Colonic mucosa (tissue), 4 donors: ENCODE data around the gene CCDC50. TPM values are rescaled to one million over a fixed set of nuclear protein-coding genes. Genes with fewer than 3 reads are reported as not detected.

Experiments used
- DNase-seq: peaks from one replicate; pipeline ENCODE4 v3.0.0-alpha.2; 2020
- H3K27ac ChIP-seq: fragments of 200-600 bp; one replicate; pipeline ENCODE4 v1.8.0; 2021
- H3K27me3 ChIP-seq: fragments of 200-600 bp; one replicate; pipeline ENCODE4 v1.8.0; 2021
- H3K36me3 ChIP-seq: fragments of 200-600 bp; one replicate; pipeline ENCODE4 v1.8.0; 2021
- H3K4me1 ChIP-seq: fragments of 200-600 bp; one replicate; pipeline ENCODE4 v1.8.0; 2021; ENCODE audit warnings: mild to moderate bottlenecking
- H3K4me3 ChIP-seq: fragments of 200-600 bp; one replicate; pipeline ENCODE4 v1.8.0; 2021
- H3K9ac ChIP-seq, 2 donors: one replicate each; pipeline ENCODE4 v1.7.0; 2013; ENCODE audit warnings: control low read depth in 2 of 2, low read depth in 2 of 2, low read length in 2 of 2
- H3K9me3 ChIP-seq: fragments of 200-600 bp; one replicate; pipeline ENCODE4 v1.8.0; 2021
- intact Hi-C: fragments of 100-400 bp; cut with DNase I; formaldehyde crosslinking; loops from one replicate; pipeline ENCODE4 v1.14.1; 2022
- total RNA-seq, 2 donors: library from RNA; stranded (reverse); fragmentation: NEBNext Ultra II Directional in 1 of 2; extraction: Animal tissue kit (Norgen Biotek cat#: 25700) in 1 of 2; gene quantifications; one replicate each; pipeline ENCODE4 v1.2.1, GENCODE V29; 2021
- TF ChIP-seq, protein P1 (sequence below): fragments of 200-600 bp; IDR thresholded peaks from one replicate; pipeline ENCODE4 v1.8.0; 2022; ENCODE audit warnings: antibody characterized with exemption, mild to moderate bottlenecking
- donor health status: healthy.
- donor health status: DM: no; HTN: no; CAD: no.
- donor health status: DM: no; HTN: no; CAD: no.

The CCDC50 gene
- total RNA-seq, 2 donors from 2014 or later = 33.4 to 53.3 TPM

DNA sequence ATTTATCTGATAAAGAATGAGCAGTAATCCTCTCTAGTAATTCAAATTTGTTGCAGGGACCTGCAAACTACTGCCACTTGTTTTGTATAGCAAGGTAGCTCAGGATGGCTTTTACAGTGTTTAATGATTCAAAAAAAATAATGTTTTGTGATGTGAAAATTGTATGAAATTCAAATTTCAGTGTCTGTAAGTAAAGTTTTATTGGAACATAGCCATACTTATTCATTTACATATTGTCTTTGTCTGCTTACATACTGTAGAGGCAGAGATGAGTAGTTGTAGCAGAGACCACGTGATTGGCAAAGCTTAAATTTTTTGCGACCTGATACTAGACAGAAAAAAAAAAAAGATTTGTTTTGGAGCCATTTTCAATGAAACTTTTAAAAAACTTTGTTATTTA is 7.6 kb downstream of the CCDC50 start:
- H3K9ac ChIP-seq = no peak overlapping the region
- intact Hi-C loops = no loop called here
- DNase-seq = no peak
- H3K4me1 ChIP-seq = no peaks in the 10 kb centered on the region
- no peaks in the 10 kb centered on the region for H3K36me3 ChIP-seq
- H3K9me3 ChIP-seq = no peaks in the 10 kb centered on the region
- H3K4me3 ChIP-seq = no peak overlapping the region
- TF ChIP-seq, protein P1, sequence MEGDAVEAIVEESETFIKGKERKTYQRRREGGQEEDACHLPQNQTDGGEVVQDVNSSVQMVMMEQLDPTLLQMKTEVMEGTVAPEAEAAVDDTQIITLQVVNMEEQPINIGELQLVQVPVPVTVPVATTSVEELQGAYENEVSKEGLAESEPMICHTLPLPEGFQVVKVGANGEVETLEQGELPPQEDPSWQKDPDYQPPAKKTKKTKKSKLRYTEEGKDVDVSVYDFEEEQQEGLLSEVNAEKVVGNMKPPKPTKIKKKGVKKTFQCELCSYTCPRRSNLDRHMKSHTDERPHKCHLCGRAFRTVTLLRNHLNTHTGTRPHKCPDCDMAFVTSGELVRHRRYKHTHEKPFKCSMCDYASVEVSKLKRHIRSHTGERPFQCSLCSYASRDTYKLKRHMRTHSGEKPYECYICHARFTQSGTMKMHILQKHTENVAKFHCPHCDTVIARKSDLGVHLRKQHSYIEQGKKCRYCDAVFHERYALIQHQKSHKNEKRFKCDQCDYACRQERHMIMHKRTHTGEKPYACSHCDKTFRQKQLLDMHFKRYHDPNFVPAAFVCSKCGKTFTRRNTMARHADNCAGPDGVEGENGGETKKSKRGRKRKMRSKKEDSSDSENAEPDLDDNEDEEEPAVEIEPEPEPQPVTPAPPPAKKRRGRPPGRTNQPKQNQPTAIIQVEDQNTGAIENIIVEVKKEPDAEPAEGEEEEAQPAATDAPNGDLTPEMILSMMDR = no peak
- no peaks in the 10 kb centered on the region for H3K27me3 ChIP-seq
- H3K27ac ChIP-seq = no peak overlapping the region

DNA sequence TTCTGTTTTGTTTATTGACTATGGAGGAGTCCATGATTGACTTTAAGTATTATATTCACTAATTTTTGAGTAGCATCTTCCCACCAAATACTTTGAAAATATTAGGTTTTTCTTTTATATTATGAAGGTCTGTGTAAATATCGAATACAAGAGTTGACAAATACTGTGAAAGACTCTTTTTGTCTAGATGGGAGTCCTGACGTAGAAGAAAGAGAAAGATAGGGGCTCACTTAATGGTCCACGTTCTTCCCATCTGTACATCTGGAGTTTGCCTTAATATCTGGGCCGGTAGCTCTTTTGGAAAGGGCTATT is 8.9 kb downstream of the CCDC50 start:
- Histone ChIP-seq H3K4me3 (no peak overlapping the region), H3K36me3 (no peaks in the 10 kb centered on the region), H3K9ac (no peak overlapping the region), H3K4me1 (no peaks in the 10 kb centered on the region), H3K27me3 (no peaks in the 10 kb centered on the region), H3K27ac (no peak overlapping the region), H3K9me3 (no peaks in the 10 kb centered on the region)
- TF ChIP-seq, protein P1 = no peak
- intact Hi-C loops = no loop called here
- no peak for DNase-seq

DNA sequence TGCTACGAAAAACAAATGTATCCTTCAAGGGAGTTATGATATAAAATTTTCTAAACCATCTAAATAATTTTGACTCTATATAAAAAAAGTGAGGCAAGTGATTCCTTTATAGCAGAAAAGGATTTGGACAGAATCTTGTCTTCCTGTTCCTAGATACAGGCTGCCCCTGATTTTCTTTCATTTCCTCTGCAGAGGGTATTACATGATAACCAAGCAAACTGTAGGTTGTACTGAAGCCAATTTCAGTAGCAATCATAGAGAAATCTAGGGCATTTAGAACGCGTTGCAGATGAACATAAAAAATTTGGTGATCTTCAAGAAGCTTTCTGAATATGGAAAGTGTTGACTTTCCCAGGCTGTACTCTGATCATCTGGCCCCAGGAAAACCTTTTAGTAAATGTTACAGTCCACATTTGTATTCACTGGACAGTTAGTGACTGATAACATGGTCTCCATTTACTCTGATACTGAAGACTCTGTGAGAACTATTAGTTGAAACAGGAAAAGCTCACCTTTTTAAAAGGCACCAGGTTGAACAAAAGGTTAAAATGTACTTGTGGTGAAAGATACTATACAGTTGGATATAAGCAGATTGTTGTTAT is 10.2 kb downstream of the CCDC50 start:
- Histone ChIP-seq H3K27me3 (no peaks in the 10 kb centered on the region), H3K9me3 (no peaks in the 10 kb centered on the region), H3K4me1 (no peaks in the 10 kb centered on the region), H3K36me3 (no peaks in the 10 kb centered on the region), H3K4me3 (no peak overlapping the region), H3K9ac (no peak overlapping the region), H3K27ac (no peak overlapping the region)
- DNase-seq = no peak
- intact Hi-C loops = no loop called here
- TF ChIP-seq, protein P1 = no peak

DNA sequence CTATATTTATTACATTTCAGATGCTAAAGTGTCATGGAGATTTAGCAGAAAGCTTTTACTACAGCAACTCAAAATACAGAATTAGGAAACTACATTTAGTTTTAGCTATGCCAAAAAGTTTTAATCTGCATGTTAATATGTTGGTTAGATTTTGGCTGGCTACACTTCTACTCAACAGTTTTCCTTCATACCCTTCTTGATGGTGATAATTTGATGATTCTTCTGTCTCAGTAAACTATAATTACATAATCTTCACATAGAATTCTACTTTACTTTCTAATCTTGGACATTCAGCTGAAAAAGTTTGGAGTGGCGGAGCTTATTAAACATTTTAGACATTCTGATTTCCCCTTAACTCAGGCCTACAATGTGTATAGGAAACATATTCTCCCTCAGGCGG is 11.2 kb downstream of the CCDC50 start:
- no peaks in the 10 kb centered on the region for H3K36me3 ChIP-seq
- intact Hi-C loops = no loop called here
- DNase-seq = no peak
- no peaks in the 10 kb centered on the region for H3K9me3 ChIP-seq
- H3K4me3 ChIP-seq = no peak overlapping the region
- no peak overlapping the region for H3K9ac ChIP-seq
- no peaks in the 10 kb centered on the region for H3K27me3 ChIP-seq
- TF ChIP-seq, protein P1 = no peak
- H3K27ac ChIP-seq = no peak overlapping the region
- no peaks in the 10 kb centered on the region for H3K4me1 ChIP-seq

DNA sequence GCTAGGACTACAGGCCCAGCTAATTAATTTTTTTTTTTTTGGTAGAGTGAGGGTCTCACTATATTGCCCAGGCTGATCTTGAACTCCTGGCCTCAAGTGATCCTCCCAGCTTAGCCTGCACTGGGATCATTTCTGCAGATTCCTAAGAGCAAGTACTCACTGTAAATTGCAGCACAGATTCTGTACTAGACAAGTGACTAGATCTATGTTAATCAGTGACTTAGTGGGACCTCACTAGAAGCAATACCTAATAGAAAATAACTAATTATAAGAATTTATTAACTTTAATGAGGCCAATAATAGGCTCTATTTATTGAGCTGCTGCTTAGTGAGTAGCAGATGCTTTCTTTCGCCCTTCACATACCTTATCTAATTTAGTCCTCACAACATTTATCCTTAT is 11.8 kb downstream of the CCDC50 start:
- Histone ChIP-seq H3K4me1 (no peaks in the 10 kb centered on the region), H3K36me3 (no peaks in the 10 kb centered on the region), H3K27me3 (no peaks in the 10 kb centered on the region), H3K27ac (no peak overlapping the region), H3K9ac (no peak overlapping the region), H3K4me3 (no peak overlapping the region), H3K9me3 (no peaks in the 10 kb centered on the region)
- intact Hi-C loops = no loop called here
- DNase-seq = no peak
- TF ChIP-seq, protein P1 = no peak
